ENCODE results near the gene ANKRD65. TPM values are rescaled to one million over a fixed set of nuclear protein-coding genes. Genes with fewer than 3 reads are reported as not detected.

ANKRD65 gene
- total RNA-seq, 1 experiment from 2014 or later, result 3.2 TPM

- TF ChIP-seq CTCF (IDR thresholded peaks at IDR 0.05; ENCODE audit: insufficient read depth in 1 of 2, low read depth in 1 of 2, low read length in 1 of 2, severe bottlenecking in 1 of 2, unreplicated experiment in 1 of 2), result no peak
- intact Hi-C loops (cut with micrococcal nuclease; ENCODE audit: unreplicated experiment), result no loop called here
- BruUV-seq (replicated peaks), result no TSS peak
- H3K27ac Mint-ChIP-seq (ENCODE audit: unreplicated experiment), result peak overlapping the region; percentile 87
- Histone ChIP-seq H3K4me1 (peaks cover 32% of the 10 kb centered on the region), H3K36me3 (ENCODE audit: control insufficient read depth, insufficient read depth, low read length) (no peaks in the 10 kb centered on the region), H3K4me3 (ENCODE audit: low read depth, low read length) (no peak overlapping the region), H3K27me3 (replicated peaks; ENCODE audit: control insufficient read depth, insufficient read depth, low read length) (no peaks in the 10 kb centered on the region), H3K9me3 (no peaks in the 10 kb centered on the region)
- H3K9me3 Mint-ChIP-seq (ENCODE audit: unreplicated experiment), result no peaks in the 10 kb centered on the region
- POLR2A ChIA-PET, result no interaction called here
- H3K4me1 Mint-ChIP-seq (ENCODE audit: low read depth, unreplicated experiment), result no peaks in the 10 kb centered on the region
- CTCF ChIA-PET, result no interaction called here
- H3K27me3 Mint-ChIP-seq (ENCODE audit: insufficient read depth, unreplicated experiment), result no peaks in the 10 kb centered on the region
- H3K36me3 Mint-ChIP-seq (ENCODE audit: insufficient read depth, unreplicated experiment), result no peaks in the 10 kb centered on the region
- DNase-seq, result no peak
- H3K4me3 Mint-ChIP-seq (ENCODE audit: unreplicated experiment), result no peak overlapping the region
These were observed 910 bp upstream of the ANKRD65 start for GRCh38 chr1:1421907-1422464.

- POLR2A ChIA-PET, result no interaction called here
- H3K9me3 ChIP-seq, result no peaks in the 10 kb centered on the region
- Mint-ChIP-seq H3K36me3 (ENCODE audit: insufficient read depth, unreplicated experiment) (no peaks in the 10 kb centered on the region), H3K9me3 (ENCODE audit: unreplicated experiment) (no peaks in the 10 kb centered on the region), H3K27ac (ENCODE audit: unreplicated experiment) (no peak overlapping the region), H3K4me1 (ENCODE audit: low read depth, unreplicated experiment) (no peaks in the 10 kb centered on the region), H3K4me3 (ENCODE audit: unreplicated experiment) (peak overlapping the region; percentile 33), H3K27me3 (ENCODE audit: insufficient read depth, unreplicated experiment) (no peaks in the 10 kb centered on the region)
- intact Hi-C loops (cut with micrococcal nuclease; ENCODE audit: unreplicated experiment), result no loop called here
- DNase-seq, result no peak
- H3K36me3 ChIP-seq (ENCODE audit: control insufficient read depth, insufficient read depth, low read length), result no peaks in the 10 kb centered on the region
- H3K27me3 ChIP-seq (replicated peaks; ENCODE audit: control insufficient read depth, insufficient read depth, low read length), result no peaks in the 10 kb centered on the region
- no peak overlapping the region for H3K4me3 ChIP-seq (ENCODE audit: low read depth, low read length)
- CTCF ChIA-PET, result interaction anchor here (0.5 kb wide), 1 partner anchor 85 kb away, joined by 3 read pairs; no protein-coding TSS in a partner anchor
- no TSS peak for BruUV-seq (replicated peaks)
- TF ChIP-seq CTCF (IDR thresholded peaks at IDR 0.05; ENCODE audit: insufficient read depth in 1 of 2, low read depth in 1 of 2, low read length in 1 of 2, severe bottlenecking in 1 of 2, unreplicated experiment in 1 of 2), result no peak
- peaks cover 25% of the 10 kb centered on the region for H3K4me1 ChIP-seq
These were observed 378 bp downstream of the ANKRD65 start for GRCh38 chr1:1420654-1421141.

GRCh38 chr1:1419813-1420653, 1.0 kb downstream of the ANKRD65 start:
- Histone ChIP-seq H3K4me3 (ENCODE audit: low read depth, low read length) (no peak overlapping the region), H3K27me3 (replicated peaks; ENCODE audit: control insufficient read depth, insufficient read depth, low read length) (no peaks in the 10 kb centered on the region), H3K9me3 (no peaks in the 10 kb centered on the region), H3K36me3 (ENCODE audit: control insufficient read depth, insufficient read depth, low read length) (no peaks in the 10 kb centered on the region), H3K4me1 (peaks cover 25% of the 10 kb centered on the region)
- Mint-ChIP-seq H3K4me3 (ENCODE audit: unreplicated experiment) (no peak overlapping the region), H3K4me1 (ENCODE audit: low read depth, unreplicated experiment) (no peaks in the 10 kb centered on the region), H3K9me3 (ENCODE audit: unreplicated experiment) (no peaks in the 10 kb centered on the region), H3K36me3 (ENCODE audit: insufficient read depth, unreplicated experiment) (no peaks in the 10 kb centered on the region), H3K27me3 (ENCODE audit: insufficient read depth, unreplicated experiment) (no peaks in the 10 kb centered on the region), H3K27ac (ENCODE audit: unreplicated experiment) (no peak overlapping the region)
- no peak for DNase-seq
- CTCF ChIA-PET, result interaction anchor here (0.5 kb wide), 1 partner anchor 86 kb away, joined by 3 read pairs; no protein-coding TSS in a partner anchor
- BruUV-seq (replicated peaks), result no TSS peak
- POLR2A ChIA-PET, result no interaction called here
- no peak for TF ChIP-seq CTCF (IDR thresholded peaks at IDR 0.05; ENCODE audit: insufficient read depth in 1 of 2, low read depth in 1 of 2, low read length in 1 of 2, severe bottlenecking in 1 of 2, unreplicated experiment in 1 of 2)
- intact Hi-C loops (cut with micrococcal nuclease; ENCODE audit: unreplicated experiment), result no loop called here
